GM21528 (cell line): ENCODE results near the gene JUNB.
A peak's percentile ranks its signal among the peaks of the same experiment; 100 is the strongest.

Experiments used
- ATAC-seq: cut with Tn5 transposase; IDR thresholded peaks from one replicate; pipeline ENCODE4 v1.9.1; 2021; ENCODE audit warnings: mild to moderate bottlenecking, moderate library complexity; ENCODE audit not compliant: unreplicated experiment, low FRiP score

Gene JUNB

GRCh38 chr19:12791345-12792050 lies at the start of gene JUNB:
JUNB (plus strand) TSS chr19:12791486; CDS start chr19:12791772, 286 bp downstream.
- peak; percentile 25 for ATAC-seq

DNA sequence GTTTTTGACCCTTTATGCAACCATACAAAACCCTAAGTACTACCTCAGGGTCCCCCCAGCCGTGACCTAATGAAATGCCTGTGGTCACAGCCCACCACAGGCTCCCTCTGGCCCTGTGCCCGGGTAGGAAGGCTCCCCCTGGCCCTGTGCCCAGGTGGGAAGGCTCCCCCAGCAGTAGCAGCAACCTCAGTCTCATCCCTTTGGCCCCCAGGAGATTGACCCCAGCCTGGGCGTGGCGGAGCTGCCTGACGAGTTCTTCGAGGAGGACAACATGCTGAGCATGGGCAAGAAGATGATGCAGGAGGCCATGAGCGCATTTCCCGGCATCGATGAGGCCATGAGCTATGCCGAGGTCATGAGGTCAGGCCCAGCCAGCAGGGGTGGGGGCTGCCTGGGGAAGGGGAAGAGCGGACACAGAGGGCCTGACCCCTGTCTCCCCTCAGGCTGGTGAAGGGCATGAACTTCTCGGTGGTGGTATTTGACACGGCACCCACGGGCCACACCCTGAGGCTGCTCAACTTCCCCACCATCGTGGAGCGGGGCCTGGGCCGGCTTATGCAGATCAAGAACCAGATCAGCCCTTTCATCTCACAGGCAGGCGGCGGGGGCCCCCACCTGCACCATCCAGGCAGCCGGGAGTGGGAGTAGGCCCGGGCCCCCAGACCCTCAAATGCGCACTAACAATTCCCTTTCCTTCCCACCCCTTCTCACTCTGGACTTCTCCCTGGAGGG lies 46.0 kb upstream of the JUNB start:
- ATAC-seq: no peak

DNA sequence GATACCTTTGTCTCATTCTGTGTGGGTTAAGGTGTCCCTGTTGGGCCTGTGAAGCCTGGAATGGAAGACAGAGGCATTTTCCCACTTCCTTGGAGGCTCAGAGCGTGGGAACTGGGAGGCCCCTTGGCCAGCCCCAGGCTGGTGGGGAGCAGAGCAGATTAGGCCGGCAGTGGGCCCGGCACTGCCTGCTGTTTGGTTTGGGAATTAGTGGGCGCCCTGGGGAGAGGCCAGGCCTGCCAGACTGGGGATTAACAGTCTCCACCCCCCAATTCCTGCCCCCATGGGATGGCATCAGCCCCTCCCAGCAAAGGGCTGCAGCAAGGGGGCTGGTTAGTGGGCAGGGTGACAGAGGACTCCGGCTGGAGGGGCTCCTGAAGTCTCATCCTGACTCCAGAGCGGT lies 42.8 kb upstream of the JUNB start:
- no peak for ATAC-seq

DNA sequence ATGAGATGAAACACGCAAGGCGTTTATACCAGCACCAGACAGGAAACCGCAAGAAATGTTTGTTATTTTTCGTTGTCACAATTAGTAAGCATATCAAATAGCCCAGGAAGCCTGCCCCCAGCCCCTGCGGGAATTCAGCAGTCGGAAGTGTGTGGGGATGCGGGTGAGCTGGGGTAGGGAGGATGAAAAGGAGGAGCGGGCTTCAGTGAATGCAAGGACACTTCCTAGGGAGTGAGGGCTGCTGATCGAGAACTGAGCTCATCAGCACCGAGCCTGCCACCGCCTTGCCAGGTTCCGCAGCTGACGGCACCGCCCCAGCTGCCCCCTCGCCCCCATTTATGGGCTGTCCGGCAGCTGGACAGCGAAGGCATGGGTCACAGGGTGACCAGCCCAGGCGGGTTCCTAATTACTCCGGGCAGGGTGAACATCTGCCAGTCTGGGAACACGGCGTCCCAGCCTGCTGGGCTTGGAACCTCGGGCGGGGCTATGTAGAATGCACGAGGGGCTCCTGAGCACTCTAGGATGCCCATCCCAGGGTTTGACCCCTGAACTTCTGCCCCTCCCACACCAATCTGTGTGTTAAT lies 41.3 kb upstream of the JUNB start:
- ATAC-seq: no peak

- no peak for ATAC-seq
Measured at GRCh38 chr19:12750851-12751250, 40.4 kb upstream of the JUNB start.

DNA sequence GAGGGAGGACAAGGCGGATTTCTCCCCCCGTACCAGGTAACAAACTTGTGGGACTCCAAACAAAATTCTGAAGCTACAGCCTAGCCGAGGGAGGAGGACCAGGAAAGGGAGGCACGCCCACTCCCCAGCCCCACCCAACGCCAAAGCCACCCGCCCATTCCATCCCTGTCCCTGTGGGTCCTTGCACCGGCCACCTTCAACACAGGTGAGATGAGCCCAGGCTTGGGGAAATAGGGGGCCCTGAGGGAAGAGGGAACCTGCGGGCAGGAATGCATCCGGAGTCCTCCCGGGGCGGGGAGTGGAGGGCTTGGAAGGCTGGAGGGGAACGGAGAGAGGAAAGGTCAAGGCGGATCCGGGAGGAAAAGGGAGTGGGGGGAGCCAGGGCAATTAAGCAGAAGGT lies 39.7 kb upstream of the JUNB start, which contains the start of gene BEST2:
Gene BEST2, plus strand, starts transcription at position 157 of the 400 bp plus-strand sequence. CDS start 802 bp downstream, outside the sequence.
- no peak for ATAC-seq

GRCh38 chr19:12752056-12752781 lies 39.1 kb upstream of the JUNB start:
- no peak for ATAC-seq

- ATAC-seq: no peak
Measured at GRCh38 chr19:12754465-12755196, 36.7 kb upstream of the JUNB start.

DNA sequence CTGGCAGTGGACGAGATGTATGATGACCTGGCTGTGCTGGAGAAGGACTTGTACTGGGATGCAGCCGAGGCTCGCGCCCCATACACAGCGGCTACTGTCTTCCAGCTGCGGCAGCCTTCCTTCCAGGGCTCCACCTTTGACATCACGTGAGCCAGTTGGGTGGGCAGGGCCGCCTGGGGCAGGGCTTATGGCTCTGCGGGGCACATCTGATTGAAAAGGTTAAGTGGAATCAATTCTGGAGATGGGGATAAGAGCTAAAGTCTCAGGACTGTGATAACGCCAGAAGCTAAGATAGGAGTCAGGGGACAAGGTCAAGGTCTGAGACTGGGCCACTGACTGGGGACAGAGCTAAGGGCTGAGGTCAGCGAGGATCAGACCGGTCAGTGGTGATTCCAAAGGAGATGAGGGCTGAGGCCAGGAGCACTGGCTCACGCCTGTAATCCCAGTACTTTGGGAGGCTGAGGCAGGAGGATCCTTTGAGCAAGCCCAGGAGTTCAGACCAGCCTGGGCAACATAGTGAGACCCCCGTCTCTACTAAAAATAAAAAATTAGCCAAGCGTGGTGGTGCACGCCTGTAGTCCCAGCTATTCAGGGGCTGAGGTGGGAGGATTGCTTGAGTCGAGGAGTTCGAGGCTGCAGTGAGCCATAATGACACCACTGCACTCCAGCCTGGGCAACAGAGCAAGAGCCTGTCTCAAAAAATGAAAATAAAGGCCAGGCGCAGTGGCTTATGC lies 35.0 kb upstream of the JUNB start:
- ATAC-seq: no peak

DNA sequence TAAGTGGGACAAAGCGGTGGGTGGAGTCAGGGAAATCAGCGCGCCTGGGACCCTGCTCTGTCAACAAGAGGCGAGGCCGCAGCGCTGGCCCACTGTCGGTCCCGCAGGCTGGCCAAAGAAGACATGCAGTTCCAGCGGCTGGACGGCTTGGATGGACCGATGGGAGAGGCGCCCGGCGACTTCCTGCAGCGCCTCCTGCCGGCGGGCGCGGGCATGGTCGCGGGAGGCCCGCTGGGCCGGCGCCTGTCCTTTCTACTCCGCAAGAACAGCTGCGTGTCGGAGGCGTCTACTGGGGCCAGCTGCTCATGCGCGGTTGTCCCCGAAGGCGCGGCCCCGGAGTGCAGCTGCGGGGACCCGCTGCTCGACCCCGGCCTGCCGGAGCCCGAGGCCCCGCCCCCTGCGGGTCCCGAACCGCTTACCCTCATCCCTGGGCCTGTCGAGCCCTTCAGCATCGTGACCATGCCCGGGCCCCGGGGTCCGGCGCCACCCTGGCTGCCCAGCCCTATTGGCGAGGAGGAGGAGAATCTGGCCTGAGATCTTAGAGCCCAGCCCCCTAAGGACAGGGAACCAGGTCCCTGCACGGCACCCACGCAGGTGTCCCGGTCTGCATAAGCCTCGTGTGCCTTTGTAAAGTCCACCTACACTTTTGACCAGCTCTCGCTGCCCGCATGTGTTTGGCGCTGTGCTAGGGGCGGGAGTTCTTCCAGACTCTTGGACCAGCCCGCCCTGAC lies 33.6 kb upstream of the JUNB start:
- no peak for ATAC-seq

DNA sequence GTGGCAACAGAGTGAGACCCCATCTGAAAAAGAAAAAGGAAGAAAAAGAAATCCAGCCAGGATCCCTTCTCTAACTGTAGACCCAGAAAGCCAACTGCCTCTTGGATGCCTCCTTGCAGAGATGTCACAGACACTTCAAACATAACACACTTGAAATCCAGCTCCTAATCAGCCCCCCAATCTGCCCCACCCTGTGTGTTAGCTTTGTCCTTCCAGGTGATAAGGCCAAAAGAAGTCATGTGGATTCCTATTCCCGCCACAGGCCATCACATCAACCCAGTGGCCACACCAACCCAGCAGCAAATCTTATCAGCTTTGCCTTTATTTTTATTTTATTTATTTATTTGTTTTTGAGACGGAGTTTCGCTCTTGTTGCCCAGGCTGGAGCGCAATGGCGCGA lies 31.6 kb upstream of the JUNB start:
- no peak for ATAC-seq

- ATAC-seq: no peak
Measured at GRCh38 chr19:12763100-12763499, 28.2 kb upstream of the JUNB start.

DNA sequence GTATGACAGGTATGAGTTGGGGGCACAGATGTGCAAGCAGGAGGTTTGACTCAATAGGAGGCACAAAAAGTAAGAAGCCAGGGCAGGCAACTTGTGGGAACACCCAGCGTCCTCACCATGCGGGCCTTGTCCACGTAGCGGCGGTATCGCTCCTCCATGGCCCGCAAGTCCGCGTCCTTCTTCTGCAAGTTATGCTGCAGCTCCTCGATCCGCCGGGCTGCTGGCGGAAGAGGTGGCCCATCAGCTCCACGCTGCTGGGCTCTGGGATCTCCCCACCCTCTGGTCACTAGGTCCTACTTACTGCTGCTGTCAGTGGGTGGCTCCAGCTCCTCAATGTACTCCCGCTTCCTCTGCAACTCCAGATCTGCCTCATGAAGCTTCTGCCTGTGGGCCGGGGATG lies 26.6 kb upstream of the JUNB start:
- no peak for ATAC-seq

GRCh38 chr19:12766051-12766521 lies 25.2 kb upstream of the JUNB start:
- ATAC-seq: no peak

GRCh38 chr19:12767150-12767549 lies 24.1 kb upstream of the JUNB start:
- no peak for ATAC-seq

DNA sequence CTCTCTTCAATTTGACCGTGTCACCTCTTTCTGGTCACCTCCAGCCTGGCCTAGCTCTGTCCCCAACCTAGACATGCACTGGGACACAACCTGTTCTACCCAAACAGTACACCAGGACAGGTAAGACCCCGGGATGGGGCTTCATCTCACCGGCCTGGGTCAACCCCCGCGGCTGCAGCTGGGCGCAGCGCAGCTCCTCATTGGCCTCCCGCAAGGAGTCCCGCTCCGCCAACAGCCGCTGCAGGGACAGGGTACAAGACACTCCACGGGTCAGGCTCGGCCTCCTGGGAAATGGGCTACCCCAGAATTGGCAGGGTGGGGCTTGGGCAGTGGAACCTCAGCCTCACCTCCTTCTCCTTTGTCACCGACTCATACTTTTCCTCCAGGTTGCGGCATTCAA lies 23.6 kb upstream of the JUNB start:
- no peak for ATAC-seq

DNA sequence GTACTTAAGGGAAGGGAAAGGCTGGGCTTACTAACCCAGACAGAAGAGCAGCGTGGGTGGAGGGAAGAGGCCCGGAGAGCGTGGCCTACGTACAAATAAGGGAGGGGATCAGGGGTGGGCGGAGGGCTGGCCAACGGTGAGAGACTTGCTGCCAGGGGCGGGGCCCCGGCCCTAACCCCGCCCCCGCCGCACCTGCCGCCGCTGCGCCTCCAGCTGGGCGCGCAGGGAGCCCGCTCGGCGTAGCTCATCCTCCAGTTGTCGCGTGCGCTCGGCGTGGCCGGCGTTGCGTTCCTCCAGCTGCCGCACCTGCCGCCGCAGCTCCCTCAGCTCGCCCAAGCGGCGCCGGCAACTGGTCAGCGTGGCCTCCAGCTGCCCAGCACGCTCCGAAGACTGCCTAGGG lies 21.6 kb upstream of the JUNB start:
- no peak for ATAC-seq

- no peak for ATAC-seq
Measured at GRCh38 chr19:12770922-12771321, 20.4 kb upstream of the JUNB start.

- ATAC-seq: no peak
Measured at GRCh38 chr19:12772323-12772722, 19.0 kb upstream of the JUNB start.
